Measurements from ENCODE around the gene SMIM10L2A.
"Not testable (repeated sequence)": the region's sequence is repeated elsewhere in the genome, so short reads cannot be mapped to it uniquely, and the experiment has no call there.

Gene SMIM10L2A

GRCh38 chrX:135437867-135438733, 16.4 kb downstream of the SMIM10L2A start:
- H3K4me3 ChIP-seq (ENCODE audit: low read length), result no peak overlapping the region
- no peaks in the 10 kb centered on the region for H3K4me1 ChIP-seq (ENCODE audit: control insufficient read depth, insufficient read depth, low read length)
- H3K36me3 ChIP-seq (ENCODE audit: control insufficient read depth, insufficient read depth, low read length), result no peaks in the 10 kb centered on the region
- H3K27me3 ChIP-seq (ENCODE audit: control insufficient read depth, insufficient read depth, low read length), result no peaks in the 10 kb centered on the region
- H3K27ac ChIP-seq (ENCODE audit: low read depth, low read length), result no peak overlapping the region
- H3K9ac ChIP-seq (ENCODE audit: low read length), result no peak overlapping the region

- H3K4me3 ChIP-seq (ENCODE audit: low read length), result no peak overlapping the region
- H3K36me3 ChIP-seq (ENCODE audit: control insufficient read depth, insufficient read depth, low read length), result no peaks in the 10 kb centered on the region
- no peaks in the 10 kb centered on the region for H3K27me3 ChIP-seq (ENCODE audit: control insufficient read depth, insufficient read depth, low read length)
- no peak overlapping the region for H3K27ac ChIP-seq (ENCODE audit: low read depth, low read length)
- no peaks in the 10 kb centered on the region for H3K4me1 ChIP-seq (ENCODE audit: control insufficient read depth, insufficient read depth, low read length)
- no peak overlapping the region for H3K9ac ChIP-seq (ENCODE audit: low read length)
Observed at GRCh38 chrX:135438734-135439043, 16.9 kb downstream of the SMIM10L2A start.

- Histone ChIP-seq H3K9ac (ENCODE audit: low read length) (no peak overlapping the region), H3K27me3 (ENCODE audit: control insufficient read depth, insufficient read depth, low read length) (peaks cover 3% of the 10 kb centered on the region), H3K36me3 (ENCODE audit: control insufficient read depth, insufficient read depth, low read length) (no peaks in the 10 kb centered on the region), H3K27ac (ENCODE audit: low read depth, low read length) (no peak overlapping the region), H3K4me3 (ENCODE audit: low read length) (no peak overlapping the region), H3K4me1 (ENCODE audit: control insufficient read depth, insufficient read depth, low read length) (no peaks in the 10 kb centered on the region)
Observed at GRCh38 chrX:135449637-135450550, 28.1 kb downstream of the SMIM10L2A start.

- Histone ChIP-seq H3K4me1 (ENCODE audit: control insufficient read depth, insufficient read depth, low read length) (no peaks in the 10 kb centered on the region), H3K9ac (ENCODE audit: low read length) (no peak overlapping the region), H3K27me3 (ENCODE audit: control insufficient read depth, insufficient read depth, low read length) (peaks cover 3% of the 10 kb centered on the region), H3K4me3 (ENCODE audit: low read length) (no peak overlapping the region), H3K27ac (ENCODE audit: low read depth, low read length) (no peak overlapping the region), H3K36me3 (ENCODE audit: control insufficient read depth, insufficient read depth, low read length) (no peaks in the 10 kb centered on the region)
Observed at GRCh38 chrX:135453381-135453780, 31.6 kb downstream of the SMIM10L2A start.

- Histone ChIP-seq H3K9ac (ENCODE audit: low read length) (no peak overlapping the region), H3K27me3 (ENCODE audit: control insufficient read depth, insufficient read depth, low read length) (peaks cover 1% of the 10 kb centered on the region), H3K27ac (ENCODE audit: low read depth, low read length) (no peak overlapping the region), H3K4me3 (ENCODE audit: low read length) (no peak overlapping the region), H3K4me1 (ENCODE audit: control insufficient read depth, insufficient read depth, low read length) (no peaks in the 10 kb centered on the region), H3K36me3 (ENCODE audit: control insufficient read depth, insufficient read depth, low read length) (no peaks in the 10 kb centered on the region)
Observed at GRCh38 chrX:135454816-135455215, 33.1 kb downstream of the SMIM10L2A start.

GRCh38 chrX:135461756-135462155, 40.0 kb downstream of the SMIM10L2A start:
- H3K36me3 ChIP-seq (ENCODE audit: control insufficient read depth, insufficient read depth, low read length); H3K4me1 ChIP-seq (ENCODE audit: control insufficient read depth, insufficient read depth, low read length); H3K27me3 ChIP-seq (ENCODE audit: control insufficient read depth, insufficient read depth, low read length); H3K9ac ChIP-seq (ENCODE audit: low read length); H3K27ac ChIP-seq (ENCODE audit: low read depth, low read length); H3K4me3 ChIP-seq (ENCODE audit: low read length): not testable (repeated sequence)

- Histone ChIP-seq H3K4me3 (ENCODE audit: low read length) (no peak overlapping the region), H3K36me3 (ENCODE audit: control insufficient read depth, insufficient read depth, low read length) (no peaks in the 10 kb centered on the region), H3K4me1 (ENCODE audit: control insufficient read depth, insufficient read depth, low read length) (no peaks in the 10 kb centered on the region), H3K9ac (ENCODE audit: low read length) (no peak overlapping the region), H3K27me3 (ENCODE audit: control insufficient read depth, insufficient read depth, low read length) (no peaks in the 10 kb centered on the region), H3K27ac (ENCODE audit: low read depth, low read length) (no peak overlapping the region)
Observed at GRCh38 chrX:135463937-135464336, 42.2 kb downstream of the SMIM10L2A start.

- Histone ChIP-seq H3K27ac (ENCODE audit: low read depth, low read length) (no peak overlapping the region), H3K9ac (ENCODE audit: low read length) (no peak overlapping the region), H3K4me1 (ENCODE audit: control insufficient read depth, insufficient read depth, low read length) (no peaks in the 10 kb centered on the region), H3K36me3 (ENCODE audit: control insufficient read depth, insufficient read depth, low read length) (no peaks in the 10 kb centered on the region), H3K27me3 (ENCODE audit: control insufficient read depth, insufficient read depth, low read length) (no peaks in the 10 kb centered on the region), H3K4me3 (ENCODE audit: low read length) (no peak overlapping the region)
Observed at GRCh38 chrX:135476378-135476777, 54.6 kb downstream of the SMIM10L2A start.

GRCh38 chrX:135477576-135477975, 55.8 kb downstream of the SMIM10L2A start:
- H3K27ac ChIP-seq (ENCODE audit: low read depth, low read length), result no peak overlapping the region
- H3K27me3 ChIP-seq (ENCODE audit: control insufficient read depth, insufficient read depth, low read length), result no peaks in the 10 kb centered on the region
- no peaks in the 10 kb centered on the region for H3K4me1 ChIP-seq (ENCODE audit: control insufficient read depth, insufficient read depth, low read length)
- H3K9ac ChIP-seq (ENCODE audit: low read length), result no peak overlapping the region
- no peak overlapping the region for H3K4me3 ChIP-seq (ENCODE audit: low read length)
- no peaks in the 10 kb centered on the region for H3K36me3 ChIP-seq (ENCODE audit: control insufficient read depth, insufficient read depth, low read length)
